DND-41 (cell line): Measurements from ENCODE around the gene PATL1.

Source experiments
- ATAC-seq: fragments of 200-7000 bp; cut with Tn5 transposase; 3 replicates; pipeline ENCODE4 v1.9.1; 2021; ENCODE audit warnings: low read depth; ENCODE audit not compliant: insufficient read depth
- DNase-seq: peaks from one replicate; pipeline ENCODE4 v3.0.0-alpha.2; 2020
- H2AFZ ChIP-seq: 2 replicates; pipeline ENCODE4 v1.6.0; 2012; ENCODE audit warnings: low read depth, low read length
- H3K27ac ChIP-seq: 2 replicates; pipeline ENCODE4 v1.5.1; 2012; ENCODE audit warnings: low read length, inconsistent platforms
- H3K27me3 ChIP-seq: fragments of 200-600 bp; sonication (generic); 2 replicates; pipeline ENCODE4 v1.6.0; 2012; ENCODE audit warnings: low read length, mild to moderate bottlenecking, inconsistent platforms; ENCODE audit not compliant: insufficient read depth, poor library complexity
- H3K36me3 ChIP-seq: 2 replicates; pipeline ENCODE4 v1.5.1; 2012; ENCODE audit warnings: low read length, inconsistent platforms; ENCODE audit not compliant: insufficient read depth
- H3K4me1 ChIP-seq: 2 replicates; pipeline ENCODE4 v1.5.1; 2012; ENCODE audit warnings: mild to moderate bottlenecking, low read length; ENCODE audit not compliant: insufficient read depth
- H3K4me2 ChIP-seq: 2 replicates; pipeline ENCODE4 v1.6.0; 2012; ENCODE audit warnings: mild to moderate bottlenecking, moderate library complexity, low read length, inconsistent platforms; ENCODE audit not compliant: insufficient read depth
- H3K4me3 ChIP-seq, 2 experiments: fragments of 200-600 bp in 1 of 2; shearing (Covaris generic) in 1 of 2; 2 replicates each; pipeline ENCODE4 v1.5.1; 2012 to 2016; ENCODE audit warnings: inconsistent platforms in 2 of 2, low read length in 2 of 2, mild to moderate bottlenecking in 2 of 2, low read depth in 1 of 2, moderate library complexity in 1 of 2
- H3K79me2 ChIP-seq: 2 replicates; pipeline ENCODE4 v1.6.0; 2012; ENCODE audit warnings: low read length, inconsistent platforms; ENCODE audit not compliant: insufficient read depth
- H3K9ac ChIP-seq: 2 replicates; pipeline ENCODE4 v1.6.0; 2012; ENCODE audit warnings: low read depth, mild to moderate bottlenecking, inconsistent platforms, low read length, moderate library complexity
- H3K9me3 ChIP-seq: 2 replicates; pipeline ENCODE4 v1.5.1; 2012; ENCODE audit warnings: low read length, moderate library complexity, mild to moderate bottlenecking, inconsistent platforms; ENCODE audit not compliant: insufficient read depth, severe bottlenecking
- H4K20me1 ChIP-seq: 2 replicates; pipeline ENCODE4 v1.6.0; 2012; ENCODE audit warnings: low read length; ENCODE audit not compliant: insufficient read depth
- CTCF ChIP-seq: IDR thresholded peaks from 2 replicates; pipeline ENCODE4 v1.5.1; 2012; ENCODE audit warnings: borderline replicate concordance, low read length, moderate library complexity, mild to moderate bottlenecking; ENCODE audit not compliant: poor library complexity, severe bottlenecking; ENCODE audit errors: extremely low read depth
- EZH2 ChIP-seq: IDR thresholded peaks from 3 replicates; pipeline ENCODE4 v1.6.1; 2012; ENCODE audit warnings: borderline replicate concordance, low read depth, mild to moderate bottlenecking, moderate library complexity, low read length, inconsistent platforms; ENCODE audit not compliant: severe bottlenecking

Gene PATL1

GRCh38 chr11:59666969-59667368, 1.9 kb downstream of the PATL1 start:
- ATAC-seq (no peak), DNase-seq (no peak)
- H3K9ac ChIP-seq, result peak overlapping the region; percentile 78; the same call in 1 of the 2 replicates
- H3K4me1 ChIP-seq, result peaks cover 59% of the 10 kb centered on the region
- no peak overlapping the region for H2AFZ ChIP-seq
- peak overlapping the region; percentile 94 for H3K4me2 ChIP-seq
- peak overlapping the region; percentile 88 for H3K27ac ChIP-seq
- H3K4me3 ChIP-seq, result peak overlapping the region; percentile 45 to 80; a peak in 3 of 4 replicates
- H3K9me3 ChIP-seq, result no peaks in the 10 kb centered on the region
- peaks cover 57% of the 10 kb centered on the region for H3K36me3 ChIP-seq
- TF ChIP-seq EZH2 (no peak), CTCF (no peak)
- no peaks in the 10 kb centered on the region for H3K27me3 ChIP-seq
- H3K79me2 ChIP-seq, result peaks cover 73% of the 10 kb centered on the region
- H4K20me1 ChIP-seq, result peaks cover 19% of the 10 kb centered on the region; the same call in 1 of the 2 replicates

GRCh38 chr11:59660621-59661020, 8.2 kb downstream of the PATL1 start:
- Histone ChIP-seq H3K27ac (no peak overlapping the region), H3K4me1 (peaks cover 23% of the 10 kb centered on the region), H4K20me1 (peaks cover 17% of the 10 kb centered on the region; the same call in 1 of the 2 replicates), H3K9me3 (no peaks in the 10 kb centered on the region), H3K4me3 (no peak overlapping the region), H3K9ac (no peak overlapping the region), H3K36me3 (peaks cover 100% of the 10 kb centered on the region), H3K4me2 (no peak overlapping the region), H2AFZ (no peak overlapping the region), H3K27me3 (no peaks in the 10 kb centered on the region), H3K79me2 (peaks cover 59% of the 10 kb centered on the region)
- no peak for ATAC-seq
- TF ChIP-seq CTCF (no peak), EZH2 (no peak)
- no peak for DNase-seq

- ATAC-seq, result no peak
- Histone ChIP-seq H3K4me2 (no peak overlapping the region), H3K79me2 (peaks cover 53% of the 10 kb centered on the region)
Observed at GRCh38 chr11:59659981-59660380, 8.9 kb downstream of the PATL1 start.

More at GRCh38 chr11:59659981-59660380, 8.9 kb downstream of the PATL1 start:
- no peak for DNase-seq
- peaks cover 17% of the 10 kb centered on the region; the same call in 1 of the 2 replicates for H4K20me1 ChIP-seq
- no peaks in the 10 kb centered on the region for H3K27me3 ChIP-seq
- H3K27ac ChIP-seq, result no peak overlapping the region
- H3K36me3 ChIP-seq, result peaks cover 100% of the 10 kb centered on the region
- TF ChIP-seq CTCF, result no peak
- TF ChIP-seq EZH2, result no peak
- H2AFZ ChIP-seq, result no peak overlapping the region
- no peaks in the 10 kb centered on the region for H3K9me3 ChIP-seq
- H3K9ac ChIP-seq, result no peak overlapping the region
- no peak overlapping the region for H3K4me3 ChIP-seq
- H3K4me1 ChIP-seq, result peaks cover 17% of the 10 kb centered on the region
